Keratinocyte (primary cell): Measurements from ENCODE around the gene LHFPL2.
"Not testable (repeated sequence)": the region's sequence is repeated elsewhere in the genome, so short reads cannot be mapped to it uniquely, and the experiment has no call there.

ENCODE experiments used
- EZH2 ChIP-seq: IDR thresholded peaks from one replicate; pipeline ENCODE4 v1.6.1; 2012; ENCODE audit warnings: inconsistent platforms, mild to moderate bottlenecking, low read length, moderate library complexity
- TF ChIP-seq, protein P1 (sequence below), 3 experiments: IDR thresholded peaks in 1 of 3; conservative IDR thresholded peaks in 1 of 3; optimal IDR thresholded peaks in 1 of 3; 2 replicates in 2 of 3; 3 replicates in 1 of 3; pipeline versions ENCODE3 to v1.5.1; 2011; ENCODE audit warnings: low read length in 3 of 3, mild to moderate bottlenecking in 3 of 3, moderate library complexity in 2 of 3, control low read depth in 1 of 3, inconsistent platforms in 1 of 3; ENCODE audit not compliant: insufficient read depth in 2 of 3; ENCODE audit errors: extremely low read depth in 1 of 3

DNA sequence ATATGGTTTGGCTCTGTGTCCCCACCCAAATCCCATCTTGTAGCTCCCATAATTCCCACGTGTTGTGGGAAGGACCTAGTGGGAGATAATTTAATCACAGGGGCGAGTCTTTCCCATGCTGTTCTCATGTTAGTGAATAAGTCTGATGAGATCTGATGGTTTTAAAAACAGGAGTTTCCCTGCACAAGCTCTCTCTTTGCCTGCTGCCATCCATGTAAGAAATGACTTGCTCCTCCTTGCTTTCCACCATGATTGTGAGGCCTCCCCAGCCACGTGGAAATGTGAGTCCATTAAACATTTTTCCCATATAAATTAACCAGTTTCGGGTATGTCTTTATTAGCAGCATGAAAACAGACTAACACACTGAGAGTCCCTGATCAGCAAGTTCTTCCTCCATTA is 47.5 kb upstream of the LHFPL2 start:
- TF ChIP-seq, protein P1, sequence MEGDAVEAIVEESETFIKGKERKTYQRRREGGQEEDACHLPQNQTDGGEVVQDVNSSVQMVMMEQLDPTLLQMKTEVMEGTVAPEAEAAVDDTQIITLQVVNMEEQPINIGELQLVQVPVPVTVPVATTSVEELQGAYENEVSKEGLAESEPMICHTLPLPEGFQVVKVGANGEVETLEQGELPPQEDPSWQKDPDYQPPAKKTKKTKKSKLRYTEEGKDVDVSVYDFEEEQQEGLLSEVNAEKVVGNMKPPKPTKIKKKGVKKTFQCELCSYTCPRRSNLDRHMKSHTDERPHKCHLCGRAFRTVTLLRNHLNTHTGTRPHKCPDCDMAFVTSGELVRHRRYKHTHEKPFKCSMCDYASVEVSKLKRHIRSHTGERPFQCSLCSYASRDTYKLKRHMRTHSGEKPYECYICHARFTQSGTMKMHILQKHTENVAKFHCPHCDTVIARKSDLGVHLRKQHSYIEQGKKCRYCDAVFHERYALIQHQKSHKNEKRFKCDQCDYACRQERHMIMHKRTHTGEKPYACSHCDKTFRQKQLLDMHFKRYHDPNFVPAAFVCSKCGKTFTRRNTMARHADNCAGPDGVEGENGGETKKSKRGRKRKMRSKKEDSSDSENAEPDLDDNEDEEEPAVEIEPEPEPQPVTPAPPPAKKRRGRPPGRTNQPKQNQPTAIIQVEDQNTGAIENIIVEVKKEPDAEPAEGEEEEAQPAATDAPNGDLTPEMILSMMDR (optimal IDR thresholded peaks at IDR 0.05 in 1 of 3, IDR thresholded peaks at IDR 0.05 in 1 of 3, conservative IDR thresholded peaks at IDR 0.05 in 1 of 3; ENCODE audit: extremely low read depth in 1 of 3, insufficient read depth in 2 of 3, low read length in 3 of 3) = not testable (repeated sequence)
- not testable (repeated sequence) for TF ChIP-seq EZH2
